Activated CD4-positive, alpha-beta memory T cell treated with anti-CD3 and anti-CD28 coated beads for 36 hours (primary cell): ENCODE measurements around the gene H1-8. TPM values are rescaled to one million over a fixed set of nuclear protein-coding genes. Genes with fewer than 3 reads are reported as not detected.
"Not testable (repeated sequence)": the region's sequence is repeated elsewhere in the genome, so short reads cannot be mapped to it uniquely, and the experiment has no call there.

Experiments used
- CTCF ChIA-PET: fragments of 350-600 bp; sonication (Branson Sonifier 250); formaldehyde crosslinking; loops from one replicate; lab custom pipeline; 2021; ENCODE audit warnings: antibody characterized with exemption, inconsistent platforms; lab: Charles Lee
- POLR2A ChIA-PET: fragments of 350-600 bp; sonication (Branson Sonifier 250); formaldehyde crosslinking; loops from one replicate; lab custom pipeline; 2021; ENCODE audit warnings: antibody characterized with exemption; lab: Charles Lee
- DNase-seq: peaks from one replicate; pipeline ENCODE4 v3.0.0-alpha.2; 2020
- H3K27ac Mint-ChIP-seq: one replicate; pipeline ENCODE4 v1.8.0; 2021; ENCODE audit warnings: mixed read lengths
- H3K27me3 Mint-ChIP-seq: one replicate; pipeline ENCODE4 v1.8.0; 2021; ENCODE audit warnings: mixed read lengths
- H3K36me3 Mint-ChIP-seq: one replicate; pipeline ENCODE4 v1.8.0; 2021; ENCODE audit warnings: mixed read lengths
- H3K4me1 Mint-ChIP-seq: one replicate; pipeline ENCODE4 v1.8.0; 2021; ENCODE audit warnings: low read depth, mixed read lengths
- H3K4me3 Mint-ChIP-seq: one replicate; pipeline ENCODE4 v1.8.0; 2021; ENCODE audit warnings: mild to moderate bottlenecking, mixed read lengths
- H3K9me3 Mint-ChIP-seq: one replicate; pipeline ENCODE4 v1.8.0; 2021; ENCODE audit warnings: mixed read lengths
- intact Hi-C: fragments of 100-400 bp; cut with micrococcal nuclease; formaldehyde crosslinking; loops from one replicate; pipeline ENCODE4 v1.15.1; 2023
- total RNA-seq, 2 experiments: library from RNA; stranded (reverse); gene quantifications; one replicate each; pipeline ENCODE4 v1.2.3, GENCODE V29; 2021

Gene H1-8
- total RNA-seq, 2 experiments from 2014 or later = not detected

DNA sequence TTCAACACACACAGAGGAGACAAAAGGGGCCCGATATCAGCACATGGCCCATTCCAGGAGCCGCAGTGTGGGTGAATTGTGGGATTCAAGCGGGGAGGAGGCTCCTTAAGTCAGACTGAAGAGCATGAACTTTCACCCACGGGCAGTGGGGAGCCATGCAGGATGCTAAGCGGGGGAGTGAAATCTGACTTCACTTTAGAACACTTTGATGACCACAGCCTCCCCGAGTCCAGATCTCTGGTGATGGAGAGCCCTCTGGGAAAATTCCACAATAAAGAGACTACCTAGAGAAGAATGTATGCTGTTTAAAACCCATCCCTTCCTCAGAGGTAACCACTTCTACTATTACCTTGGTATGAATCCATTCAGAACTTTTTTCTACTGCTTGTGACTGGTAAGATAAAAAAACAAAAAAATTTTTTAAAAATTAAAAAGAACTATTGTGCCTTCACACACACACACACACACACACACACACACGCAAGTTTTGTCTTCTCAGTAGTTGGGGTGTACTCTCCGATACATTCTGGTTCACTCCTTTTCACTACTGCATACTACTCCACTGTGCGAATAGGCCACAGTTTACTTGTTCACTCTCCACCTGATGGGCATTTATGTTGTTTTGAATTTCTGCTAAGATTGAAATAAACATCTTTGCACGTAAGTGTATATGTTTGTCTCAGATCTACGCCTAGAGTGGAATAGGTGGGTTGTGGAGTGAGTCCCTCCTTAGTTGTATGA is 2.0 kb upstream of the H1-8 start:
- no peak for DNase-seq
- CTCF ChIA-PET = no interaction called here
- H3K36me3 Mint-ChIP-seq = no peaks in the 10 kb centered on the region
- H3K27ac Mint-ChIP-seq = no peak overlapping the region
- H3K27me3 Mint-ChIP-seq = no peaks in the 10 kb centered on the region
- no peaks in the 10 kb centered on the region for H3K9me3 Mint-ChIP-seq
- intact Hi-C loops = no loop called here
- no peaks in the 10 kb centered on the region for H3K4me1 Mint-ChIP-seq
- POLR2A ChIA-PET = no interaction called here
- H3K4me3 Mint-ChIP-seq = no peak overlapping the region

- no peak for DNase-seq
- no peak overlapping the region for H3K27ac Mint-ChIP-seq
- no peak overlapping the region for H3K4me3 Mint-ChIP-seq
- no peaks in the 10 kb centered on the region for H3K9me3 Mint-ChIP-seq
- ChIA-PET CTCF (no interaction called here), POLR2A (no interaction called here)
- intact Hi-C loops = no loop called here
- no peaks in the 10 kb centered on the region for H3K4me1 Mint-ChIP-seq
- H3K27me3 Mint-ChIP-seq = no peaks in the 10 kb centered on the region
- no peaks in the 10 kb centered on the region for H3K36me3 Mint-ChIP-seq
Measured at GRCh38 chr3:129542747-129543146, 228 bp upstream of the H1-8 start.

DNA sequence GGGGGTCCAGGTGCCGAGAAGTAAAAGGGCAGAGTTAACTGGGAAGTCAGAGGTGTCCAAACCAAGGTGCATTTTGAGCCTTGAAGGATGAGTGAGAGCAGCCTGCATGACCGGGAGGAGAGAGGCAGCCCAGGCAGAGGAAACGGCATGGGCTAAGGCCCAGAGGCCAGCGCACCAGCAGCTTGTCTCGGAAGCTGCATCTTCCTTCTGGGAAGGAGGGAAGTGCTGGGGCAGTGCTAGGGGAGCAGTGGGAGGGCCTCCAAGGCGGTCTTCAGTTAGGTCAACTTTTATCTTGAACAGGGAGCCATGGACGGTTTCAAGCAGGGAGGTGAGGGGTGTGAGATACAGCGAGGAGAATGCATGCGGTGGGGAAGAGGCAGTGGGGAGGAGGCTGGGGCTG is 1.0 kb downstream of the H1-8 start:
- no peak for DNase-seq
- intact Hi-C loops = no loop called here
- POLR2A ChIA-PET = no interaction called here
- Mint-ChIP-seq H3K27ac (no peak overlapping the region), H3K4me1 (no peaks in the 10 kb centered on the region), H3K9me3 (no peaks in the 10 kb centered on the region), H3K4me3 (no peak overlapping the region), H3K36me3 (no peaks in the 10 kb centered on the region), H3K27me3 (no peaks in the 10 kb centered on the region)
- CTCF ChIA-PET = no interaction called here

GRCh38 chr3:129545951-129546350 is 3.0 kb downstream of the H1-8 start:
- H3K4me1 Mint-ChIP-seq, DNase-seq, H3K9me3 Mint-ChIP-seq, H3K27ac Mint-ChIP-seq, CTCF ChIA-PET, H3K27me3 Mint-ChIP-seq, intact Hi-C loops, H3K36me3 Mint-ChIP-seq, H3K4me3 Mint-ChIP-seq, POLR2A ChIA-PET: not testable (repeated sequence)

GRCh38 chr3:129547241-129547640 is 4.3 kb downstream of the H1-8 start:
- ChIA-PET POLR2A (no interaction called here), CTCF (no interaction called here)
- Mint-ChIP-seq H3K27ac (no peak overlapping the region), H3K9me3 (no peaks in the 10 kb centered on the region), H3K4me3 (no peak overlapping the region), H3K4me1 (no peaks in the 10 kb centered on the region), H3K36me3 (no peaks in the 10 kb centered on the region), H3K27me3 (no peaks in the 10 kb centered on the region)
- intact Hi-C loops = no loop called here
- no peak for DNase-seq

DNA sequence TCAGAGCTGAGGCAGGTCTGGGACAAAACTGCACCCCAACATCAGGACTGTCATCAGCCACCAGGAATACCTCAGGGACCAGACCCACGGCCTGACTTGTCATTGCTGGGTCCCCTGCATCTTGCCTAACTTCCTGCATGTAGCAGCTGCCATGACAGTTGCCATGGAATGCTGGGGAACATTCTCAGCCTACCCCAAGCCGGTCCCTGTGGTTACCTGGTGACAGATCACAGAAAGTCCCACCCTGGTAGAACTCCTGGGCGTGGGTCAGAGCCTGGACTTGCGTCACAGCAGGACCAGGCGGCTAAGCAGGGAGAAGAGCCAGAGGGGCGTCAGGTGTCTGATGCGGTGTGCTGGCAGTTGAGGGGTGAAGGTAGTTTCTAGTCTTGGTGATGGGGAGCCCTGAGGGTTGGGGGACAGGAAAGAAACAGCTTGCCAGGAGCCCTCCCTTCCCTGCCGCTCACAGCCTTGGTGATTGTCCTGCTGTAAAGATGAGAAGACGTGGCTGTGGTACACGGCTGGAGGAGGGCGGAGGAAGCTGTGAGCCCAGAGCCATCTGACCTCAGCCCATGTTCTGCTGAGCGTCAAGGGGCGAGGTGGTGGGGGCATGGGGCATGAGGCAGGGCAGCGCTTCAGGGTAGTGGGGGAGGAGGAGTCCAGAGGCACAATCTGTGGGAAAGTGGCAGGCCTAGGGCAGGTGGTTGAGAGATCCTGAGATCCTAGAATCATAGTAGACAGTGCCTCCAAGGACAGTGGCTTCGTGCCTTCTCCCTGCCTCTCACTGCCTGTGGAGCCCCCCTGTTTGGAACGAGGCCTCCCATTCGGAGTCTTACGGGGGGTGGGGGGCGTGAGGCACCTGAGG is 5.4 kb downstream of the H1-8 start:
- Mint-ChIP-seq H3K36me3 (no peaks in the 10 kb centered on the region), H3K27me3 (no peaks in the 10 kb centered on the region), H3K27ac (no peak overlapping the region), H3K4me3 (no peak overlapping the region), H3K4me1 (no peaks in the 10 kb centered on the region), H3K9me3 (no peaks in the 10 kb centered on the region)
- ChIA-PET CTCF (no interaction called here), POLR2A (no interaction called here)
- DNase-seq = no peak
- intact Hi-C loops = no loop called here

DNA sequence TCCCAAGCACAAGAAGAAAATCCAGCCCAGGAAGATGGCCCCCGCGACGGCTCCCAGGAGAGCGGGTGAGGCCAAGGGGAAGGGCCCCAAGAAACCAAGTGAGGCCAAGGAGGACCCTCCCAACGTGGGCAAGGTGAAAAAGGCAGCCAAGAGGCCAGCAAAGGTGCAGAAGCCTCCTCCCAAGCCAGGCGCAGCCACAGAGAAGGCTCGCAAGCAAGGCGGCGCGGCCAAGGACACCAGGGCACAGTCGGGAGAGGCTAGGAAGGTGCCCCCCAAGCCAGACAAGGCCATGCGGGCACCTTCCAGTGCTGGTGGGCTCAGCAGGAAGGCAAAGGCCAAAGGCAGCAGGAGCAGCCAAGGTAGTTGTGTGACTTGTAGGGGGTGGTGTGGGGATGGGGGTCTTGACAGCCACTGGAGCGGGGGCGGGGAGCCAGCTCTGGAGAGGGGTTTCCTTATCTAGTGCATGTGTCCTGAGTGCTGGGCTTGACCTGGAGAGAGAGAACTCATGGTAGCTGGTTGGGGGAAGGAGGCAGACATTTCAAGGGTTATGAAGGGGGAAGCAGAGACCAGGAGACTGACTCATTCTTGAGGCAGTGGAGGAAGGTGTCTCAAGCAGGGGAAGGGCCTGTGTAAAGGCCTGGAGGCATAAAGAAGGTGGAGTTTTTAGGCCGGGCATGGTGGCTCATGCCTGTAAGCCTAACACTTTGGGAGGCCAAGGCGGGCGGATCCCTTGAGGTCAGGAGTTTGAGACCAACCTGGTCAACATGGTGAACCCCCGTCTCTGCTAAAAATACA is 6.2 kb downstream of the H1-8 start:
- no peak for DNase-seq
- H3K27me3 Mint-ChIP-seq = no peaks in the 10 kb centered on the region
- H3K4me1 Mint-ChIP-seq = peaks cover 3% of the 10 kb centered on the region
- ChIA-PET CTCF (no interaction called here), POLR2A (no interaction called here)
- H3K27ac Mint-ChIP-seq = no peak overlapping the region
- no peaks in the 10 kb centered on the region for H3K36me3 Mint-ChIP-seq
- no peak overlapping the region for H3K4me3 Mint-ChIP-seq
- no peaks in the 10 kb centered on the region for H3K9me3 Mint-ChIP-seq
- intact Hi-C loops = no loop called here

DNA sequence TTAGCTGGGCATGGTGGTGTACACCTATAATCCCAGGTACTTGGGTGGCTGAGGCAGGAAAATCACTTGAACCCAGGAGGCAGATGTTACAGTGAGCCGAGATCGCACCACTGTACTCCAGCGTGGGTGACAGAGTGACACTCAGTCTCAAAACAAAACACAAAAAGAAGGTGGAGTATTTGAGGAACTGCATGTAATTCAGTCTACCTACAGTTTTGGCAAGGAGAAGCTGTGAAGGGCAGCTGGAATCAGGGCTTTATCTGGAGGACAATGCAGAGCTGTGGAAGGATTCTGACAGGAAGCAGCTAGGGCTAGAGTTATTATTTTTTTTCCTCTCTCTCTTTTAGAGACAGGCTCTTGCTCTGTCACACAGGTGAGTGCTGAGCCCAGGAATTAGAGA is 6.8 kb downstream of the H1-8 start:
- Mint-ChIP-seq H3K27me3 (no peaks in the 10 kb centered on the region), H3K36me3 (no peaks in the 10 kb centered on the region), H3K27ac (no peak overlapping the region), H3K4me1 (peaks cover 3% of the 10 kb centered on the region), H3K9me3 (no peaks in the 10 kb centered on the region), H3K4me3 (no peak overlapping the region)
- DNase-seq = no peak
- intact Hi-C loops = no loop called here
- POLR2A ChIA-PET = no interaction called here
- CTCF ChIA-PET = no interaction called here

GRCh38 chr3:129552287-129553050 is 9.5 kb downstream of the H1-8 start:
- peaks cover 3% of the 10 kb centered on the region for H3K4me1 Mint-ChIP-seq
- no peak overlapping the region for H3K4me3 Mint-ChIP-seq
- H3K9me3 Mint-ChIP-seq = no peaks in the 10 kb centered on the region
- no peaks in the 10 kb centered on the region for H3K36me3 Mint-ChIP-seq
- no peak overlapping the region for H3K27ac Mint-ChIP-seq
- intact Hi-C loops = no loop called here
- CTCF ChIA-PET = interaction anchor here (1.2 kb wide), 1 partner anchor 62 kb away, joined by 6 read pairs; no protein-coding TSS in a partner anchor
- no peaks in the 10 kb centered on the region for H3K27me3 Mint-ChIP-seq
- DNase-seq = no peak
- POLR2A ChIA-PET = no interaction called here

- CTCF ChIA-PET = no interaction called here
Measured at GRCh38 chr3:129553171-129553570, 10.2 kb downstream of the H1-8 start.

DNA sequence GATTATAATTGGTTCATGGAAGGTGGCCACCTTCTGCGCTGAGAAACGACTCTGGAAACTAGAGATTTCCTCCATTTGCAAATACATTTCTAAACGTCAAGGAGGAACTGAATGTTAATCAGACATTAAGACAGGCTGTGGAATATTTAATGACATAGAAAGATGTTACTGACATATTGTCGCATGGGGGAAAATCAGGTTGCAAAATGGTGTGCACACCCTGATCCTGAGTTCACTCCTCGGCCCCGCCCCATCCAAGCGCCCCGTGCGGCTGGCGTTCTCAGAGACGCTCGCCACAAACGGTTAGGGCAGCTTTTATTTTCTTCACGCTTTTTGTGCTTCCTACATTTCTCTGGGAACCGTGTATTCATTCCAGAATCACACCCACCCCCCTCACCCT is 10.7 kb downstream of the H1-8 start:
- H3K36me3 Mint-ChIP-seq = no peaks in the 10 kb centered on the region
- H3K9me3 Mint-ChIP-seq = no peaks in the 10 kb centered on the region
- no peak overlapping the region for H3K27ac Mint-ChIP-seq
- H3K4me3 Mint-ChIP-seq = no peak overlapping the region
- no peaks in the 10 kb centered on the region for H3K27me3 Mint-ChIP-seq
- H3K4me1 Mint-ChIP-seq = peaks cover 5% of the 10 kb centered on the region
- ChIA-PET CTCF (no interaction called here), POLR2A (no interaction called here)
- peak; percentile 24 for DNase-seq
- intact Hi-C loops = no loop called here

More at GRCh38 chr3:129553171-129553570, 10.2 kb downstream of the H1-8 start:
- Mint-ChIP-seq H3K4me3 (no peak overlapping the region), H3K27ac (no peak overlapping the region), H3K36me3 (no peaks in the 10 kb centered on the region), H3K4me1 (peaks cover 3% of the 10 kb centered on the region), H3K9me3 (no peaks in the 10 kb centered on the region), H3K27me3 (no peaks in the 10 kb centered on the region)
- intact Hi-C loops = no loop called here
- DNase-seq = no peak
- POLR2A ChIA-PET = no interaction called here
